NCI-H510A (cell line): Measurements from ENCODE around the gene PLB1.

Source experiments
- DNase-seq: peaks from one replicate; lab custom pipeline; 2025; lab: John Stamatoyannopoulos, UW

PLB1 gene

GRCh38 chr2:28692411-28692810 is 196.6 kb downstream of the PLB1 start:
- DNase-seq, result no peak

- no peak for DNase-seq
Measured at GRCh38 chr2:28693223-28693622, 197.4 kb downstream of the PLB1 start.
